Daoy (cell line): ENCODE data around the gene MAN2C1. TPM values are rescaled to one million over a fixed set of nuclear protein-coding genes. Genes with fewer than 3 reads are reported as not detected.
"Not testable (repeated sequence)": the region's sequence is repeated elsewhere in the genome, so short reads cannot be mapped to it uniquely, and the experiment has no call there.

Experiments
- DNase-seq: peaks from one replicate; pipeline ENCODE4 v3.0.0-alpha.2; 2015; ENCODE audit warnings: low read depth
- total RNA-seq: library from RNA; depleted of rRNA; stranded (reverse); fragments of >200 nt; shearing (Covaris generic); gene quantifications from 2 replicates; pipeline ENCODE4 v1.2.3, GENCODE V29; 2014

The MAN2C1 gene
- total RNA-seq, 1 experiment from 2014 or later, result 77.9 TPM

DNA sequence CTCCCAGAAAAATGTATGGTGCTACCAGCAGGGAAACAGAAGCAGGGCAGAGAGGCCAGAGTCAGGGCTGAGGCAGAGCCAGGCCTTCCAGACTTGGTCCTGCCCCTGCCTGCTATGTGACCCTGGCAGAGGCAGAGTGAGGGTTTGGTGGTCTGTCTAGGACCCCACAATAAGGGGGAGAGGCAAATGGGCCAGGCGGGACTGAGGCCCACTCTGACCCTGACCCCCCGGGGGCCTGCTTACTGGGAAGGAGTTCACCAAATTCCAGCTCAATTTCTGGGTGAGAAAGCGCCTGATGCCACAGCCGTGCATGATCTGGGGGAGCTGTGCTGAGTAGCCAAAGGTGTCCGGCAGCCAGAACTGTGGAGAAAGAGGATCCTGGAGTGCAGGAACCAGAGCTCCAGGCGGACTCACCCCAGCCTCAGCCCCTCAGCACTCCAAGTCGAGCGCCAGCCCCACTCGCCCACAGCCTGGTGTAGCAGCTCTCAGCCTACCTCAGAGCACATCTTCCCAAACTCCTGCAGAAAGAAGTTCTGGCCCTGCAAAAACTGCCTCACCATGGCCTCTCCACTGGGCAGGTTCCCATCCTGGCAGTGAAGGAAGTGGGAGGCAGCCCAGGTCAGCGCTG lies 6.9 kb downstream of the MAN2C1 start:
- DNase-seq, result no peak

DNA sequence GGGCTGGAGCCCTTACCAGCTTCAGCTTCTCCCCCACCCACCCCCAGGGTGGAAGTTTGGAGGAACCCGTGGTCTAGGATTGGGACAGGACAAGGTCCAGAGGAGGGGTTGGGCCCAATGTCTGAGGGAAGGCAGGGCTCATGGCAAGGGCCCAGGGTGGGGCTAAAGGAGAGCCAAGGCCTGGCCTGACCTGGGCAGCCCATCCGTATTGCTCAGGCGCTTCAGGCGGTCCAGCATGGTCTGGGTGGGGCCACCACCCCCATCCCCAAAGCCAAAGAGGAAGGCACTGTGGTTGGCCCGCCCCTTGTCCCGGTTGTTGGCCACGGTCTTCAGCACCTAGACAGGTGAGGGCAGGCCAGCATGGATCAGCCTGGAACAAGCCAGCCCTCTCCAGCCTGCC lies 7.6 kb downstream of the MAN2C1 start:
- DNase-seq, result no peak

DNA sequence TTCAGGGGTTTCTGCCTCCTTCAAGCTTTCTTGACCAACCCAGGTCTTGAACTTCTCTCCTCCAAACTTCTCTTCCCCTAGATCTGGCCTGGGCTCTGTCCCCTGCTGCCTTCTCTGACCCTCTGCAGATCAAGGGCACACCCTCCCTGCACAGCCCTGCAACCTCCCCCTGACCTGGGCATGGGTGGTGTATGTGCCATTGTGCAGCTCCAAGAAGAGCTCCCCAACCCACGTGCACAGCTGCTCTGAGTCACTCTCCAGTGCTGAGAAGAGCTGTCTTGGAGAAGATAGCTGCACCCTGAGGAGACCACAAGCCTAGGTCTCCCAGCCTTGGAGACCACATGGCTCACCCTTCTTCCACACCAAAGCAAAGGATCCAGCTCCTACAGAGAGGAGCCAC lies 8.0 kb downstream of the MAN2C1 start:
- DNase-seq, result no peak

DNA sequence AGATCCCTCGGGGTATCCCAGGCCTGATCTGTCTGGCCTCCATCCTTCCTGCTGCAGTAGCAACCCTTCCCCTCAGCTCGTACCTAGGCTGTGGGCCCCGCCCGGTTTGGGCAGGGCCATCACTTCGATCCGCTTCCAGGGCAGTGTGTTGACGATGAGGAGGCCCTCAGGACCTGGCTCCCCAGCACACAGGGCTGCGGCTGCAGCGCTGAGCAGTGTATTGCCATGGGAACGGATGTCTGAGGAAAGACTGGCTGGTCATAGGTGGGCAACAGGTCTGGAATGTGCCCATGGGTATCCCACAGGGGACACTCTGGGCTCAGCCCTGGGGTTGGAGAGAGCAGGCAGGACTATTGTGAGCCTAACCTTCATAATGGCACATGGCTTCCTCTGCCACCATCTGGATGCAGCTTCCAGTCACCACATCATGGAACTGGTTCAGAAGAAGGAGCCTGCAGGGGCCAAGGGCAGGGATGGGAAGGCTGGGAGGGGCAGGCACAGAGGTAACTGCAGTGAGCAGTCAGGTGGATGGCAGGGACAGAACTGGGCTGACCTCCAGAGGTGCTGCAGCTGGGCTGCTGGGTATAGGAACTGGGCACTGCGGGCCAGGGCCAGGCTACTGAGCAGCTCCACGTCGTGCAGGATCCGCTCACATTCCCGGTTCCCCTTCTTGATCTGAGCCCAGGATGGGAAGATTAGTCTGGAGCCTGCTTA lies 8.7 kb downstream of the MAN2C1 start:
- DNase-seq, result no peak

DNA sequence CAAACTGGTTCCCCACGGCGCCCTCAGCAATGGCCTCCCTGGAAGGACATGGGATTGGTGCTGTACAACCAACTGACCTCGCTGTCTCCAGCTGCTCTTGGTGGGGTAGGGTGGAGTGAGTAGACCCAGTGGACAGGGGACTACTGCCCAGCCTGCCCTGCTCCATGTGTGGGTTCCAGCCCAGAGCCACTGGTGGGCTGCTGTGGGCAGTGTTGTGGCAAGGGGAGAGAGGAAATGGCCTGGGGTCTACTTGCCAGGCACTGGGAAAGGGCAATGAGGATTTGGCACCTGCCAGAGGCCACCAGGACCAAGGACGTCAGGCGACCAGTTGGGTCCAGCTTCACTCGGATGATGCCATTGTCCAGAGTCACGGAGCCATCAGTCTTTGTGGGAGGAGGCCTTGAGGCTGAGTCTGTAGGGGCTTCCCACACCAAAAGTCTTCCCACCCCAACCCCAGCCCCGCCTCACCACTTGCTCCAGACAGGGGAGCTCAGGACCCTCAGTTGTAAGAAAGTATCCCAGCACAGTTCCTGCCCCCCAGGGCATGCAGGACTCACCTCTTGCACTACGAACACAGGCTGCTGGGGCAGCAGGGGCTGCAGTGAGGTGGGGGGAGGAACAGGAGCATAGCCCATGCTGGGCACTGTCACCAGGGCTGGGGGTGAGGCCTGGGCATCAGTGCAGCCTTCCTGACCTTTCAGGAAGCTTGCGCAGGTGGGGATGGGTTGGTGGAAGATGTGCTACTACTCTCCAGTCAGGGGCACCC lies 9.5 kb downstream of the MAN2C1 start:
- DNase-seq, result no peak

DNA sequence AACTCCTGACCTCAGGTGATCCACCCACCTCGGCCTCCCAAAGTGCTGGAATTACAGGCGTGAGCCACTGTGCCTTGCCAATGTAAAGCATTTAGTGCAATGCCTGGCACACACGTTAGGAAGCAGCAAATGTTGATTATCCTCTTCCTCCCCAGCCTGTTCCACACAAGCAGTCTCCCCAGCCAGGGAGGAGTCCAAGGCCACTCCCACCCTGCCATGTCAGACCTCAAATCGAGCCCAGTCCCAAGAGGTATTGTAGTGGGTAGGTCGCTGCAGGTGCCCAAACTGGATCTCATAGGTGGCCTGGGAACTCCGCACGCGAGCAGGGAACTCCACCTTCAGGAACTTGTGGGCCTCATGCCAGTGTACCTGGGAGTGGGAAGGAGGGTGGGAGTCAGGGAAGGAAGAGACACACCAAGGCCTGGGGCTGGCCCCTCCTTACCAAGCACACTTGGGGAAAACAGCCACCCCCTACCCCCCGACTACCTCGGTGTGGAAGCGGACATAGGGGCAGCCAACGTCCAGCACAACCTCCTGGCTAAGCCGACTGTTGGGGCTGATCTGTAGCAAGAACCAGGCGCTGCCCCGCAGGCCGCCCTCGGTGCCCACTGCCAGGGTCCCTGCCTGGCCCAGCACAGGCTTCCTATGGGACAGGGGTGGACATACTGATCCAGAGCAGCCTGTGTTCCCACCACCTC lies 10.3 kb downstream of the MAN2C1 start:
- DNase-seq, result no peak

DNA sequence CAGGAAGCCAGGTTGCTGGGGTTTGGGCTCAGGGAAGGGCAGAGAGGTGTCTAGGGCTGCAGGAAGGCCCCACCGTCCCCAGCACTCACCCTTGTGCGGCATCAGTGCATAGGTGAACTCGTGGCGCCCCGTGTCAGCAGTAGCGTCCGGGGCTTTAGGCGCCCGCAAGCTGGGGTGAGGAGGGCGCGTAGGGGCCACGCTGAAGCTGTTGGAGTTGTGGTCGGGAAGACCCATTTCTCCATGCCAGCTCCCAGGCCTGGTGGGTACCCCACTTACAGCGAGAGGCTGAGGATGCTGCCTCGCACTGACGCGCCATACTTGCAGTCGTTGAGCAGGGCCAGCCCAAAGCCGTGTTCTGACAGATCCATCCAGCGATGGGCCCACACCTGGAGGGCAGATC lies 11.9 kb downstream of the MAN2C1 start:
- DNase-seq, result no peak

DNA sequence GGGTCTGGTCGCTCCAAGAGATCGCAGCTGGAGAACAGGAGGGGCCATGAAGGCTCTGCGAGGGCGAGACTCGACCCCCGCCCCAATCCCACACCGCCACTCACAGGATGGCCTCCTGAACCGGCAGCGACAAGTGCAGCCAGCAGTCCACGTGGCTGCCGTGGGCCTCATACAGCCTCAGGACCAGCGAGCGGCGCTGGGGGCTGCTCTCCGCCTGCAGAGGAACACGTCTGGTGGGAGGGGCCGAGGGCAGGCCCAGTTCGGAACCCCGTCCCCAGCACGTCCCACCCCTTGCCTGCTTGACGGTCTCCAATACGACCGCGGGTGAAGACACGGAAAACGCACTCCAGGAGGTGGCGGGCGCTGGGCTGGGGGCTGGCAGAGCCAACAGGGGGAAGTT lies 12.4 kb downstream of the MAN2C1 start:
- DNase-seq, result no peak

DNA sequence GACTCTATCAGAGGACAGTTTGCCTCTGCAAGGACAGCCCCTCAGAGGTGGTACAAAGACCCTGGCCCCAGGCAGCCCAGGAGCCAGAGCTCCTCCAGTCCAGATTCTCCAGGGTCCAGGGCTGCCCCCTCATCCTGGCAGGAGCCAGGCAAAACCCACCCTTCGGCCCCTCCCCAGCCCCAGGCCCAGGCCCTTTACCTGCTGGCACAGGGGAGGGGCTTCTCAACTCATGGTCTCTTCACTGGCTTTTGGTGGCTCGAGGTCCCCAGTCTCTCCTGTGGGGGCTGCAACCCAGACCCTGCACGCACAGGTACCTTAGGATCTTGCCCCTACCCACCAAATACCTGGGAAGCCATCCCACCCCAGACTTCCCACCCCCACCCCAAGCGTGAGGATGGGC lies 13.0 kb downstream of the MAN2C1 start:
- no peak for DNase-seq

DNA sequence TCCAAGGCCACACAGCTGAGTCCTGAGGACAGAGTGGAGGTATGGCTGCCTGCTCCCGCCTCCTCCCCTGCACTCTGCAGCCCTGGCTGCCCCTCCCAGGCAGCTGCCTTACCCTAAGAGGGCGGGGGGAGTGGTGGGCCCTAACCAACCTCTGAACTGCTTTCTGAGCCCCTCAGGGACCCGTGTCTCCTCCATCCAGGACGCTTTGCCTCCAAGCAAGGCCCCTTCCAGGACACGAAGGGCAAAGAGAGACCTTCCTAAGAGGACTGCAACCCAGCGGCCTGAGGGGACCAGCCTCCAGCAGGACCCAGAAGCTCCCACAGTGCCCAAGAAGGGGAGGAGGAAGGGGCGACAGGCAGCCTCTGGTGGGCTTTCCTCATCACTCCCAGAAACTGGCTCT lies 14.0 kb downstream of the MAN2C1 start:
- no peak for DNase-seq

DNA sequence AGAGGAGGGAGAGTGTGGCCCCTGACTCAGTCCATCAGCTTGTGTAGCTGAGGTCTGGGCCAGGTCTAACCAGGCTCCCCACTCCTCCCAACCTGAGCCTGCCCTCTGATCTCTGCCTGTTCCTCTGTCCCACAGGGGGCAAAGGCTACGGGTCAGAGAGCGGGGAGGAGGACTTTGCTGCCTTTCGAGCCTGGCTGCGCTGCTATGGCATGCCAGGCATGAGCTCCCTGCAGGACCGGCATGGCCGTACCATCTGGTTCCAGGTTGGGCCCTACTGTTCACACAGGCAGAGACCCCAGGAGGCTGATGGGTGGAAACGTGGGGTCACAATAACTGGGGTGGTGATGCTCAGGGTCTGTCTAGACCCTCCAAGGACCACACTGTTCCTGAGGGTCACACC lies 14.8 kb downstream of the MAN2C1 start:
- no peak for DNase-seq

DNA sequence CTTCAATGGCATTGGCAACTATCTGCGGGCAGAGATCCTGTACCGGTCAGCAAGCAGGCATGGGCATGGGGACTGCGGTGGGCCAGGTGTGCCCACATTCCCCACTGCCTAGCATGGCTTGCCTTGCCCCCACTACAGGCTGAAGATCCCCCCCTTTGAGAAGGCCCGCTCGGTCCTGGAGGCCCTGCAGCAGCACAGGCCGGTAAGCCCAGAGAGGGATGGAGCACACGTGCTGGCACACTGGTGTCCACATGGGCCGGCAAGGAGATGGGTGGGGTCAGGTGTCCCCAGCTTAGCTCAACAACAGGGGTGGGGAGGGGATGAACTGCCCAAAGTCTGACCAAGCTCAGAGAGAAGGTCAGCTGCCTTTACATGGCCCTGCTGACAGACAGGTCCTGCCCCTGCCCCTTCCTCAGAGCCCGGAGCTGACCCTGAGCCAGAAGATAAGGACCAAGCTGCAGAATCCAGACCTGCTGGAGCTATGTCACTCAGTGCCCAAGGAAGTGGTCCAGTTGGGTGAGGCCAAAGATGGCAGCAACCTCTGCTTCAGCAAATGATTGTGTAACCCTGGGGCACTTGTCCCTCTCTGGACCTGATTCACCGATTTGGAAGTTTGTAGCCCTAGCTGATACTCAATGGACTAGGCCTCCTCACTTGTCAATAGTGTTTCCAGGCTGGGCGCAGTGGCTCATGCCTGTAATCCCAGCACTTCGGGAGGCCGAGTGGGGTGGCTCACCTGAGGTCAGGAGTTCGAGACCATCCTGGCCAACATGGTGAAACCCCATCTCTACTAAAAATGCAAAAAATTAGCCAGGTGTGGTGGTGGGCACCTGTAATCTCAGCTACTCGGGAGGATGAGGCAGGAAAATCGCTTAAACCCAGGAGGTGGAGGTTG lies 16.0 kb downstream of the MAN2C1 start:
- no peak for DNase-seq

DNA sequence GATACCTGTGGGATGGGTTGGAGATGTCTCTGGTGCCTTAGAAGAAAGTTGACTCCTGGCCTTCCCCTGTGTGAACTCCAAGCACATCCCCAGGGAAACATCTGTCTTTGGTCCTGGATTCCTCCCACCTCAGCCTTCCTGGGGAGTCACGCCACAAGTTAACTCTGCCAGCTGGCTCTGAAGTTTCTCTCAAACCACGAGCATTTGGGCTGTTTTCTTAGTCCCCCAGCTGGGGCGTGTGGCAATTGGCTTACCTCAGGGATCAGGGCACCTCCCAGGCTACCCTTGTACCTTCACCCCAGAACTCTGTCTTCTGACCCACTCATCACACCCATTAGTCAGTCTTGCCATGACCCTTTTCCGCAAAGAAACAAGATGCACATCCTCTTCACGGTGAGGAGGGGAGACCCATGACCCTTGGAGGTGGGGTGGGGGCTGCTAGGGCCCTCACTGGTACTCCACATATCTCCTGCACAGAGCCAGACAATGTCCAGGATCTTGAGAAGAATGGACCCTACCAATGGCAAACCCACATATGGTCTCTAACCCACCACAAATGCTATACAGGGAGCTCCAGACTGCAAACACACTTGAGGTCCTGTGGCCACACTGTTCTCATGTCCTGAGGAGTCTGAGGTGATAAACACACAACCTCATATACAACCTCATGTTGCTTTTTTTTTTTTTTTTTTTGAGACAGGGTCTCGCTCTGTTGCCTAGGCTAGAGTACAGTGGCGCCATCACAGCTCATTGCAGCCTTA lies 17.6 kb downstream of the MAN2C1 start:
- DNase-seq, result peak; percentile 22

DNA sequence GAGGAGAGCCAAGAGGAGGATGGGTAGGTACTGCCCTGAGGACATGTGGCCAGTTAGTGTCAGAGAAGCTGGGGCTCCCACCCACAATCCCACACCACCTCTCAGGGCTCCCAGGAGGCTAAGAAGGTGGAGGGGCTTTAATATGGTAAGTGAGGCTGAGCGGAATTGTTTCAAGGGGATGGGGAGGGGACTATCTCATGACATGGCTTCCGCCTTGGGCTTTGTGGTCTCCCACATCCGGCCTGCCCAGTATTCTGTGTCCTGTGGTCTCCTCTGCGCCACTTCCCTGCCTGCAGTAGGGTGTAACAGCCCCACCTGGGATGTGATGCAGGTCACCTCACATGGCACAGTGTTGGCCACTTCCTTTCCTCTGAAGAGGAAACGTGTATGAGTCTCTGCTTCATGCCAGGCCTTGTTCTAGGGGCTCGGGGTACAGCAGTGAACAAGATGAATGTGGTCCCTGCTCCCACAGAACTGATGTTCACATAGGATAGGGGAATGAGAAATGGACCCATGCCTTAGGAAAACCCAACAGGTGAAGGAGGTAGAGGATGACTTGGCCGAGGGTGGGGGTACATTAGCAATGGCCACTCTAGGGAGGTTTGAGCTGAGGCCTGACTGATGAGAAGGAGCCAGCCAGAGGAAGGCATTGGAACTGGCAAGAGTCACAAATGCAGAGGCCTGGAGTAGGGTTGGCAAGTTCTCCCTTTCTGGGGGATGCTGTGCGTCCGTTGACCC lies 18.4 kb downstream of the MAN2C1 start:
- DNase-seq, result peak; percentile 74

DNA sequence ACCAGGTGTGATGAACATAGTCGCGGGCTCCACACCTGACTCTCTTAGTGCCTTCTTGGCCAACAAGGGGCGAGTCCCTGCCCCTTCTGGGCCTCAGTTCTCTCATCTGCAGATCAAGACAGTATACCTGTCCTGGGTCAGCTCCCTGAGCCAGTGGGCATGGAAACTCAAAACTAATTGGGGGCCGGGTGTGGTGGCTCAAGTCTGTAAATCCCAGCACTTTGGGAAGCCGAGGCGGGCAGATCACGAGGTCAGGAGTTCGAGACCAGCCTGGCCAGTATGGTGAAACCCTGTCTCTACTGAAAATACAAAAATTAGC lies 19.1 kb downstream of the MAN2C1 start:
- not testable (repeated sequence) for DNase-seq

DNA sequence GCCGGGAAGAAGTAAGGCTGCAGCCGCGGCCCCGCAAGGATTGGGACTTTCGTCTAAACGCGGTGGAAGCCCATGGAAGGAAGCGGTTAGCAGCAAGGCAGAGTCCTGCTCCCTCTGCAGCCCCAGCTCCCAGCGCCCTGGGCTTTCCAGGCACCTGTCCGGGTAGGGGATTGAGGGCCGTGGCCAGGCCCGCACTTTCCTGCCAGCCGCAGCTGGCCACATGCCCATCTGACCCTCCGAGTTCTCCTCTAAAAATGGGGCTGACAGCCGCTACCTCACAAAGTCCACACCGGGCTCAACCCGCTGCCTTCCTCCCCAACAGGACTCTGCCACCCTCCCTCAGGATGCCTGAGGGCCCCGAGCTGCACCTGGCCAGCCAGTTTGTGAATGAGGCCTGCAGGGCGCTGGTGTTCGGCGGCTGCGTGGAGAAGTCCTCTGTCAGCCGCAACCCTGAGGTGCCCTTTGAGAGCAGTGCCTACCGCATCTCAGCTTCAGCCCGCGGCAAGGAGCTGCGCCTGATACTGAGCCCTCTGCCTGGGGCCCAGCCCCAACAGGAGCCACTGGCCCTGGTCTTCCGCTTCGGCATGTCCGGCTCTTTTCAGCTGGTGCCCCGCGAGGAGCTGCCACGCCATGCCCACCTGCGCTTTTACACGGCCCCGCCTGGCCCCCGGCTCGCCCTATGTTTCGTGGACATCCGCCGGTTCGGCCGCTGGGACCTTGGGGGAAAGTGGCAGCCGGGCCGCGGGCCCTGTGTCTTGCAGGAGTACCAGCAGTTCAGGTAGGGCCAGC lies 19.7 kb downstream of the MAN2C1 start:
- peak; percentile 28 for DNase-seq

DNA sequence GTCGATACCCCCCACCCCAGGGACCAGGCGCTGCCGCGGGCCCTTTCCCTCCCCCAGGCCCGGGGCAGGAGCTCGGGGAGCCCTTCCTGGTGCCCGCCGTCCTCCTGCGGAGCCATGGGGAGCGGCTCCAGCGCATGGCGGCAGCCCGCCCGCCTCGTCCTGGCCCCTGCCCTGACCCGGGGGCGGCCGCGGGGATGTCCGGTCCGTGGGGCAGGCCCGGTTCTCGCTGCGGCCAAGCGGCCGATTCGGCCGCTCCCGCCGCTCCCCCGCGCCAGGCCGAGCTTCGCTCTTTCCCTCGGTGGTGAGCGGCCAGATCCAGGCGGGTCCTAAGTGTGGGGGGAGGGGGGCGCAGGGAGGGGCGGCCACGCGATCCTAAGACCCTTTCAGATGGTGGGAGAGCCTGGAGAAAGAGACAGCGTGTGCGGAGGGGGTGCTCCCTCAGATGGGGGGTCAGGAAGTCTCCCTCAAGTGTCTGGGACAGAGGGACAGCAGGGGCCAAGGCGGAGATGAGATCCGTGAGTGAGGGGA lies 20.3 kb downstream of the MAN2C1 start:
- peak; percentile 27 for DNase-seq

DNA sequence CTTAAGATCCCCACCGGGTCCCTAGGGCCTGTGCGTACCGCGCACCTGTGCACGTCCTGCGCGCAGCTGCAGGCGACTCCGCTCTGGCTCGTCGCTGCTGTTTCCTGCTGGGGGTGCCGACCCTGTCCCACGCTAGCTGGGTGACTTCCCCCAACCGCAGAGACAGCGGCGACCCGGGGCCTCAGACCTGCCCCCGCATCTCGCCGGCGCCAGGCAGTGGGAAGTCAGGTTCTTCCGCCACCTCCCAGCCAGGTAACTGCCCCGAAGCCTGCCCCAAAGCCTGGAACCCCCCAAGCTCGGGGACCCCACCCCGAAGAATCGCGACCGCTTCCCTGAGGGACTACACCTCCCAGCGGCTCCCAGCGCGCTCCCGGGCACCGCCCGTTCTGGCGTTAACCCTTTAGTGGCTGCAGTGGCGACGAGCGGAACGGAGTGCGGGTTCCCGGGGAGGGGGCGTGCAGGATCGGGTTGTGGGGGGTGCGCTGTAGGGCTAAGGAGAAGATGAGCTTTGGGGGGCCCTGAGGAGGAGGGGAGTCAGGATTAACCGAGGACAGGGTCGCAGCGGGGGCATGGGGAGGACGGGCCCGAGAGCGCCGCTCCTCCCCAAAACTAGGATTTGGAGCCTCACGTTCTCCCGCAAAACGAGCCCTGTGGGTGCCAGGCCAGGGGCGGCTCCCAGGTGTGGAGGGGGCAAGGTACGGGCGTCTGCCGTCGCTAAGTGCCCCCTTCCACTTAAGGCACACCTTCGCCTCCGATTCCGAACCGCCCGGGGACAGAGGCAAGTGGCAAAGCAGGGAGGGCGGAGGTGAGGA lies 21.0 kb downstream of the MAN2C1 start:
- peak; percentile 33 for DNase-seq
